Stimulated activated CD8-positive, alpha-beta memory T cell treated with anti-CD3 and anti-CD28 coated beads, Interleukin-15, amount 100 ng/mL, for 24 hours (primary cell): ENCODE data around the gene ASTN2.

Experiments used
- DNase-seq: peaks from one replicate; pipeline ENCODE4 v3.0.0-alpha.2; 2020; ENCODE audit warnings: low read depth

ASTN2 gene

DNA sequence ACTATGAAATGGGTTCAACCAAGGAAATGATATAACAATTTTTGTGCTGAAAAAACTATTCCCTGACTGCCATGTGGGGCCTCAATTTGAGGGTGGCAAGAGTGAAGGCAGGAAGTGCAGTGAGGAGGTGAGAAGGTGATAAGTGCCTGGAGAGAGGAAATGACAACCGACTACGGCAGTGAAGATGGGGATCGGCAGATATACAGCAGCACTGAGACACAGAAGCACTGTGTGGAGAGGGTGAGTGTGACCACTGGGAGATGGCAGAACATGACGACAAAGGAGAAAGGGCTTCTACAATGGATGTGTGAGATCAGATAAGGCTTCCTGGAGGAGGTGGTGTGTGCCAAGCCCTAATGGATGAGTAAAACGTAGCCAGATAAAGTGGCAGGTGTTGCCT is 456.0 kb downstream of the ASTN2 start:
- no peak for DNase-seq

GRCh38 chr9:116954731-116955130 is 460.1 kb downstream of the ASTN2 start:
- DNase-seq: no peak

GRCh38 chr9:116953271-116953670 is 461.6 kb downstream of the ASTN2 start:
- DNase-seq: no peak

- no peak for DNase-seq
Observed at GRCh38 chr9:116952436-116952810, 462.4 kb downstream of the ASTN2 start.

- no peak for DNase-seq
Observed at GRCh38 chr9:116951588-116952435, 463.0 kb downstream of the ASTN2 start.

GRCh38 chr9:116945817-116946216 is 469.0 kb downstream of the ASTN2 start:
- no peak for DNase-seq

- no peak for DNase-seq
Observed at GRCh38 chr9:116944714-116945534, 469.9 kb downstream of the ASTN2 start.

DNA sequence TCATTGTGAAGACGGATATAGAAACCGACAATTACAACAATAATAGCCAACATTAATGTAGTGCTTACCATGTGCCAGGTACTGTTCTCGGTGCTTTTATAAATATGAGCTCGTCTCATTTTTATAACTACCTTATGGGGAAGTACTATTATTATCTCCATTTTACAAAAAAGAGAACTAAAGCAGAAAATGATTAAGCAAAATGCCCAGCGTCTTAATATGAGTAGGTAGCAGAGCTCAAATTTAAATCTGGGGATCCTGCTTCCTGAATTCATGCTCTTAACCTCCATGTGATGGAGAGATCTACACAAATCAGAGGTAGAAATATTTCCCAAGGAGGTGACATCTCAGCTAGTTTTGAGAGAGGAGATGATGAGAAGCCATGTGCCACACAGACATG is 470.9 kb downstream of the ASTN2 start:
- DNase-seq: no peak

DNA sequence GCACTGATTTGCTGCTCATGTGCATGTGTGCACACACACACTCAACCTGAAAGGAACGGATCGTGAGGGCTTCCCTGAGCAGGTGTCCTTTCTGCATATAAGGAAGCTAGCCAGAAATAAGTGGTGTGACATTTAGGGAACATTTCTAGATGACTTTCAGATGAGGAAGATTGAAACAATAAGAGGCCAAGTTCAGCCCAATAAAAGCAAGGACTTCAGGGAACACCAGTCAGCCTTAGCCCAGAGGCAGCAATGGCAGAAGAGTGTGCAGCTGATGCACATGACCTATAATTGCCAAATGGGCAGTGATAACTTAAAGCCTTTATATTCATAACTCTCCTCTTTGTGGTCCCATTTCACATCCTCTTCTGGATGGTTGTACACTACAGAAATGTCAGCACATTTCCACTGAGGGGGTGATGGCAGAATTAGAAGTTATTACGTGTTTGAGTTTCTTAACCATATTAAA is 472.2 kb downstream of the ASTN2 start:
- DNase-seq: no peak

- no peak for DNase-seq
Observed at GRCh38 chr9:116941266-116941665, 473.6 kb downstream of the ASTN2 start.

GRCh38 chr9:116940614-116941215 is 474.1 kb downstream of the ASTN2 start:
- DNase-seq: no peak

DNA sequence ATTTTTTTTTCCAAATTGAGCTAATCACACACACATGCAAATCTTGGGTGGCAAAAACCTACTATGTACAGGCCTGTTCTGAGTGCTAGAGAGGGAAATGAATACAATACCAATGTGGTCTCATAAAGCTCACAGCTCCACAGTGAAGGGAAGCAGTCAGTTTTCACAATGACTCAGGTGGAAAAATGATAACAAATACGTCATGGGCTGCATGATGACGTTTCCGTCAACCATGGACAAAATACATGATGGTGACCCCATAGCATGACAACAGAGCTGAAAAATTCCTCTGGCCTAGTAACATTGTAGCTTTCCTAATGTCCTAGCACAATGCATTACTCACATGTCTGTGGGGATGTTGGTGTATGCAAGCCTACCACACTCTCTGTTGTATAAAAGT is 475.2 kb downstream of the ASTN2 start:
- DNase-seq: no peak

DNA sequence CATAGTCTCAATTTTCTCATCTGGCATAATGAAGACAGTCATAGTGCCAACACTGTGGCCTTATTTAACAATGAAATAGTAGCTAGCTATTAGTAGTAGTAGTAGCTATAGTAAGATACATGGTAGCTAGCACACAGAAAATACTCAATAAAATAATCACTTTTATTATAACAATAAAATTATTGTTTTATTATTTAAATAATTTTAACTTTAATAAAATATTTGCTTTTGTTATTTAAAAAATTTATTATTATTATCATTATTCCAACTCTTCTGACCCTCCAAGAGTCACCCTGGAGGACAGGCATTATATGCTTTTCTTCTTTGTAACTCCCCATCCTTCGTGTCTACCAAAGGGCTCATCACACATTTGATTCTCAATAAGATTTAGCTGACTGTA is 475.7 kb downstream of the ASTN2 start:
- DNase-seq: no peak

GRCh38 chr9:116937361-116937760 is 477.5 kb downstream of the ASTN2 start:
- DNase-seq: no peak

GRCh38 chr9:116935149-116935897 is 479.5 kb downstream of the ASTN2 start:
- no peak for DNase-seq

- DNase-seq: no peak
Observed at GRCh38 chr9:116934131-116934530, 480.7 kb downstream of the ASTN2 start.

GRCh38 chr9:116933251-116933650 is 481.6 kb downstream of the ASTN2 start:
- no peak for DNase-seq

DNA sequence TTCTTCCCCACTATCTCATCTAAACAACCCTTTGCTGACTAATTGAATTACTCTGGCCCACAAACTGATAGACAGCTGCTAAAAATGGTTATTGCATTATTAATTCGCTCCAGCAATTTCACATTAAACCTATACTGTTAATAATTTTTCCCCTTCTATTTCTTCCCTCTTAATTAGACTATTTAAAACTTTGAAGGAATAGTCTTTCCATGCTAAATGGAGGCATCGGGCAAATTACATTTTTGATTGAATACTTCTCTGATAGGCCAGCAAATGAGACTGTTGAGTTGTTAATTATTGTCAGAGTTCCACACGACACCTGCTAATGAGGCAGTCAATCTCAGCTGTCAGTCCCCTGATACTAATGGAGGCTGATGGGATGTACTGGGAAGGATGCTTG is 485.2 kb downstream of the ASTN2 start:
- DNase-seq: no peak

GRCh38 chr9:116928884-116929283 is 486.0 kb downstream of the ASTN2 start:
- no peak for DNase-seq

DNA sequence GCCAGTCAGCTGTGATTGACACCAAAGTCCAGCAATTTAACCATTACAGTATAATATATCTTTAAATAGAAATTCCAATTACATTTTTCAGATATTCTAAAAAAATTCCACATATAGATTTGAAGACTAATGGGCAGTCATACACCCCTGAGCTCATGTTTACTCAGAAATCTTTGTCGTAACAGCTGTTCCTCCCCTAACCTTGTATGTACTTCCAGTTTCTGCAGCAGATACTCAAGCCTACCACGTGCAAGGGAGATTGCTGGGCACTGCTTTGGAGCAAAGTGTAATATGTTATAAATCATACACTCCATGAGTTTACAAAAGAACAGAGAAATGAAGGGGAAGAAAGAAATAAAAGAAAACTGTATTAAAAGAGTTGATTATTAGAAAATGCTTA is 486.6 kb downstream of the ASTN2 start:
- DNase-seq: no peak

- no peak for DNase-seq
Observed at GRCh38 chr9:116927726-116928125, 487.1 kb downstream of the ASTN2 start.

DNA sequence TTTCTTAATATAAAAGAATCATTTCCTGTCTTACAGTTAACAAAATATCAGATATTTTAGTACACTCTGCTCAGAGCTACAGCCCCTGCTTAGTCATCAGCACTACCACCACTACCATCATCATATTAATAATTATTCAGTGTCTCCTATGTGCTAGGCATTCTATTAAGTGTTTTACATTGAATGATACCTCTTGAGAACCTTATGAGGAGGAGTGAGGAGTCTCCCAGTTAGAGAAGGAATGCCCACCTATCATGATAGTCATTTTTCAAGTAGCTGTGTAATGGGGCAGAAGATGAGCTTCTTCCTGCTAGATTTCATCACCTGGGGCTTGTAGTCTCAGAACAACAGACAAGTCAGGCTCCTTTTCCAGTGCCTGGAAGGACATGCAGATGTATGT is 489.7 kb downstream of the ASTN2 start:
- no peak for DNase-seq
